HCT116 (cell line): Measurements from ENCODE around the gene ATL1. TPM values are rescaled to one million over a fixed set of nuclear protein-coding genes. Genes with fewer than 3 reads are reported as not detected.
A peak's percentile ranks its signal among the peaks of the same experiment; 100 is the strongest.

Experiments used
- ATAC-seq: fragments of 200-7000 bp; cut with Tn5 transposase; 2 replicates; pipeline ENCODE4 v1.9.1; 2020; ENCODE audit warnings: mild to moderate bottlenecking, moderate library complexity
- BruUV-seq: library from RNA; stranded (reverse); fragments of 400-500 nt; replicated peaks from 2 replicates; lab custom pipeline; 2021; lab: Mats Ljungman, UMichigan
- CTCF ChIA-PET: fragments of 300-600 bp; sonication (Branson Sonifier 250); formaldehyde crosslinking; loops from one replicate; lab custom pipeline; 2021; ENCODE audit warnings: antibody characterized with exemption; lab: Charles Lee
- POLR2A ChIA-PET: fragments of 300-600, 350-600 bp; sonication (Branson Sonifier 250); formaldehyde crosslinking; loops from one replicate; lab custom pipeline; 2021; ENCODE audit warnings: antibody characterized with exemption; lab: Charles Lee
- RAD21 ChIA-PET, 2 experiments: fragments of 300-600 bp; sonication (Branson Sonifier 250); formaldehyde crosslinking; loops; one replicate each; lab custom pipeline; 2023; ENCODE audit warnings: low total read pairs in 2 of 2; ENCODE audit not compliant: uncharacterized antibody in 2 of 2, unreplicated experiment in 2 of 2, low non-redundant PET in 1 of 2; lab: Charles Lee
- DNase-seq: peaks from one replicate; pipeline ENCODE4 v3.0.0-alpha.2; 2010; ENCODE audit warnings: low read depth, low spot score
- H2AFZ ChIP-seq: fragments of 200-600 bp; shearing (Covaris generic), sonication (generic); 2 replicates; pipeline ENCODE4 v1.6.1; 2017; ENCODE audit warnings: low read depth, mixed run types, mixed read lengths, antibody characterized with exemption, low read length; ENCODE audit not compliant: poor library complexity, severe bottlenecking
- H3K27ac ChIP-seq: 2 replicates; pipeline ENCODE4 v1.5.1; 2012; ENCODE audit warnings: low read depth, low read length
- H3K27me3 ChIP-seq: fragments of 200-600 bp; sonication (generic); 2 replicates; pipeline ENCODE4 v1.6.1; 2016; ENCODE audit warnings: mixed run types, low read length, mixed read lengths; ENCODE audit not compliant: insufficient read depth
- H3K36me3 ChIP-seq, 2 experiments: fragments of 200-500 bp in 1 of 2; fragments of 200-600 bp in 1 of 2; sonication (Bioruptor generic) in 1 of 2; sonication (generic) in 1 of 2; 2 replicates each; pipeline versions ENCODE4 v1.5.1 to v1.6.1; 2014 to 2016; ENCODE audit warnings: low read length in 2 of 2, inconsistent platforms in 1 of 2, mixed read lengths in 1 of 2, mixed run types in 1 of 2; ENCODE audit not compliant: insufficient read depth in 2 of 2, control insufficient read depth in 1 of 2
- H3K4me1 ChIP-seq, 2 experiments: fragments of 200-600 bp in 1 of 2; sonication (generic) in 1 of 2; 2 replicates each; pipeline versions ENCODE4 v1.5.1 to v1.6.1; 2012 to 2017; ENCODE audit warnings: low read length in 2 of 2, inconsistent platforms in 1 of 2, mild to moderate bottlenecking in 1 of 2, mixed read lengths in 1 of 2, mixed run types in 1 of 2, moderate library complexity in 1 of 2; ENCODE audit not compliant: insufficient read depth in 2 of 2, control insufficient read depth in 1 of 2
- H3K4me2 ChIP-seq: fragments of 200-600 bp; sonication (generic); 2 replicates; pipeline ENCODE4 v1.6.1; 2017; ENCODE audit warnings: mixed run types, low read length, mixed read lengths
- H3K4me3 ChIP-seq, 2 experiments: fragments of 200-600 bp in 1 of 2; sonication (generic) in 1 of 2; replicated peaks in 1 of 2; 2 replicates each; pipeline ENCODE4 v1.5.1; 2011 to 2016; ENCODE audit warnings: low read length in 2 of 2, control low read depth in 1 of 2, low read depth in 1 of 2, mild to moderate bottlenecking in 1 of 2, mixed read lengths in 1 of 2, mixed run types in 1 of 2
- H3K79me2 ChIP-seq: fragments of 200-600 bp; sonication (generic); 2 replicates; pipeline ENCODE4 v1.6.1; 2017; ENCODE audit warnings: mild to moderate bottlenecking, mixed run types, low read length, moderate library complexity, mixed read lengths; ENCODE audit not compliant: insufficient read depth
- H3K9ac ChIP-seq: fragments of 200-600 bp; sonication (generic); 2 replicates; pipeline ENCODE4 v1.6.1; 2016; ENCODE audit warnings: low read length, mixed read lengths
- H3K9me2 ChIP-seq: fragments of 200-600 bp; sonication (generic), shearing (Covaris generic); 2 replicates; pipeline ENCODE4 v1.6.1; 2017; ENCODE audit warnings: mixed run types, mild to moderate bottlenecking, moderate library complexity; ENCODE audit not compliant: insufficient read depth
- H3K9me3 ChIP-seq, 2 experiments: fragments of 200-500 bp in 1 of 2; fragments of 200-600 bp in 1 of 2; sonication (Bioruptor generic) in 1 of 2; sonication (generic) in 1 of 2; 2 replicates each; pipeline ENCODE4 v1.6.1; 2014 to 2017; ENCODE audit warnings: low read length in 2 of 2, mixed read lengths in 2 of 2, inconsistent platforms in 1 of 2, low read depth in 1 of 2, mild to moderate bottlenecking in 1 of 2, mixed run types in 1 of 2, moderate library complexity in 1 of 2; ENCODE audit not compliant: control insufficient read depth in 1 of 2, insufficient read depth in 1 of 2
- H4K20me1 ChIP-seq: fragments of 200-600 bp; sonication (generic), shearing (Covaris generic); 2 replicates; pipeline ENCODE4 v1.6.1; 2017; ENCODE audit warnings: mixed run types, mild to moderate bottlenecking, moderate library complexity; ENCODE audit not compliant: insufficient read depth
- CTCF ChIP-seq, 3 experiments: fragments of 200-600 bp in 1 of 3; sonication (generic) in 1 of 3; IDR thresholded peaks in 2 of 3; conservative IDR thresholded peaks in 1 of 3; 2 replicates each; pipeline ENCODE4 v1.5.1; 2012 to 2017; ENCODE audit warnings: low read depth in 2 of 3, low read length in 2 of 3, antibody characterized with exemption in 1 of 3, borderline replicate concordance in 1 of 3, control low read depth in 1 of 3, mild to moderate bottlenecking in 1 of 3, mixed read lengths in 1 of 3, mixed run types in 1 of 3, moderate library complexity in 1 of 3; ENCODE audit not compliant: insufficient read depth in 1 of 3
- ELF1 ChIP-seq: IDR thresholded peaks from 2 replicates; pipeline ENCODE4 v1.6.1; 2012; ENCODE audit warnings: low read depth, borderline replicate concordance
- EZH2phosphoT487 ChIP-seq: fragments of 200-600 bp; IDR thresholded peaks from 2 replicates; pipeline ENCODE4 v1.6.1; 2018; ENCODE audit warnings: antibody characterized with exemption, borderline replicate concordance
- FOSL1 ChIP-seq: IDR thresholded peaks from 2 replicates; pipeline ENCODE4 v1.6.1; 2012; ENCODE audit warnings: low read depth
- POLR2A ChIP-seq: IDR thresholded peaks from 2 replicates; pipeline ENCODE4 v1.7.0; 2011; ENCODE audit warnings: borderline replicate concordance; ENCODE audit not compliant: insufficient read depth, insufficient read length; ENCODE audit errors: extremely low read depth
- POLR2AphosphoS5 ChIP-seq: IDR thresholded peaks from 2 replicates; pipeline ENCODE4 v1.6.1; 2011; ENCODE audit warnings: mild to moderate bottlenecking, low read depth, low read length, moderate library complexity
- RAD21 ChIP-seq: IDR thresholded peaks from 2 replicates; pipeline ENCODE4 v1.6.1; 2012; ENCODE audit warnings: low read depth, mild to moderate bottlenecking
- TCF7L2 ChIP-seq: IDR thresholded peaks from 2 replicates; pipeline ENCODE4 v1.7.0; 2011; ENCODE audit warnings: borderline replicate concordance, inconsistent platforms; ENCODE audit not compliant: insufficient read depth, insufficient read length; ENCODE audit errors: extremely low read depth
- ZBTB33 ChIP-seq: IDR thresholded peaks from 2 replicates; pipeline ENCODE4 v1.6.1; 2011; ENCODE audit warnings: mild to moderate bottlenecking, low read length, moderate library complexity; ENCODE audit not compliant: insufficient replicate concordance; ENCODE audit errors: extremely low read depth
- ZFX ChIP-seq: fragments of 450-650 bp; IDR thresholded peaks from 2 replicates; pipeline ENCODE4 v1.6.1; 2017
- intact Hi-C: fragments of 100-400 bp; cut with micrococcal nuclease; formaldehyde crosslinking; loops from 2 replicates; pipeline ENCODE4 v1.10.0; 2022
- total RNA-seq: library from RNA; stranded (reverse); gene quantifications from one replicate; pipeline ENCODE4 v1.2.1, GENCODE V29; 2021; ENCODE audit not compliant: unreplicated experiment

The ATL1 gene
- total RNA-seq, 1 experiment from 2014 or later, result 1.4 TPM

- ChIA-PET CTCF (interaction anchor here (0.9 to 2.3 kb wide), 10 partner anchors 9 to 157 kb away, joined by 3 to 9 read pairs (median 4); no protein-coding TSS in a partner anchor), POLR2A (no interaction called here), RAD21 (interaction anchor here in 1 of 2 experiments (0.8 kb wide), 1 partner anchor 11 kb away, joined by 3 read pairs; no protein-coding TSS in a partner anchor)
- Histone ChIP-seq H3K9ac (no peak overlapping the region), H3K27ac (no peak overlapping the region), H3K9me2 (no peaks in the 10 kb centered on the region), H3K4me3 (no peak overlapping the region), H3K4me1 (peaks cover 3 to 5% of the 10 kb centered on the region in 2 experiments; a peak in 3 of 4 replicates), H3K79me2 (no peaks in the 10 kb centered on the region), H2AFZ (no peak overlapping the region), H4K20me1 (no peaks in the 10 kb centered on the region), H3K9me3 (no peaks in the 10 kb centered on the region), H3K4me2 (no peak overlapping the region), H3K36me3 (no peaks in the 10 kb centered on the region), H3K27me3 (no peaks in the 10 kb centered on the region)
- TF ChIP-seq CTCF (IDR thresholded peaks at IDR 0.05 in 2 of 3, conservative IDR thresholded peaks at IDR 0.05 in 1 of 3; ENCODE audit: borderline replicate concordance in 1 of 3, insufficient read depth in 1 of 3, low read depth in 2 of 3, low read length in 2 of 3) (peak; percentile 47 to 70 (median 67); a peak in 5 of 6 replicates), RAD21 (peak; percentile 61), ELF1 (no peak)
- ATAC-seq, result peak; percentile 87
- BruUV-seq, result no TSS peak
- intact Hi-C loops, result loop anchor here (5.0 kb wide), 1 partner anchor 153 kb away; no protein-coding TSS in a partner anchor
- DNase-seq, result peak; percentile 32
Measured at GRCh38 chr14:50619569-50620141, 59.7 kb downstream of the ATL1 start.

GRCh38 chr14:50620341-50620740, 60.4 kb downstream of the ATL1 start:
- ATAC-seq, result no peak
- no TSS peak for BruUV-seq
- no peaks in the 10 kb centered on the region for H3K79me2 ChIP-seq
- peaks cover 3 to 5% of the 10 kb centered on the region in 2 experiments; a peak in 3 of 4 replicates for H3K4me1 ChIP-seq
- no peaks in the 10 kb centered on the region for H3K27me3 ChIP-seq
- ChIA-PET CTCF (interaction anchor here (0.9 to 2.3 kb wide), 8 partner anchors 8 to 155 kb away, joined by 3 to 9 read pairs (median 4); no protein-coding TSS in a partner anchor), POLR2A (no interaction called here), RAD21 (no interaction called here)
- intact Hi-C loops, result loop anchor here (5.0 kb wide), 1 partner anchor 152 kb away; no protein-coding TSS in a partner anchor
- H3K4me3 ChIP-seq, result no peak overlapping the region
- no peaks in the 10 kb centered on the region for H3K9me2 ChIP-seq
- no peak overlapping the region for H3K9ac ChIP-seq
- no peaks in the 10 kb centered on the region for H4K20me1 ChIP-seq
- DNase-seq, result no peak
- no peak overlapping the region for H3K4me2 ChIP-seq
- H2AFZ ChIP-seq, result no peak overlapping the region
- H3K27ac ChIP-seq, result no peak overlapping the region
- no peak for TF ChIP-seq ZBTB33
- TF ChIP-seq TCF7L2, result no peak
- no peak for TF ChIP-seq ZFX
- TF ChIP-seq POLR2AphosphoS5, result no peak
- no peak for TF ChIP-seq ELF1
- no peak for TF ChIP-seq POLR2A
- no peak for TF ChIP-seq FOSL1
- TF ChIP-seq EZH2phosphoT487, result no peak
- H3K36me3 ChIP-seq, result no peaks in the 10 kb centered on the region
- no peaks in the 10 kb centered on the region for H3K9me3 ChIP-seq
